Adrenal gland (tissue), 12 donors: ENCODE results near the gene FOXN3. TPM values are rescaled to one million over a fixed set of nuclear protein-coding genes. Genes with fewer than 3 reads are reported as not detected.

Experiments used
- DNase-seq, 7 donors: peaks; one replicate each; pipeline ENCODE4 v3.0.0-alpha.2; 2019 to 2020
- H3K27ac ChIP-seq, 5 donors: fragments of 200-600 bp; sonication (generic) in 4 of 5; 1 replicate in 3 of 5; 2 replicates in 2 of 5; pipeline versions ENCODE4 v1.5.1 to v1.8.0; 2016 to 2020; ENCODE audit warnings: mild to moderate bottlenecking in 1 of 5
- H3K27me3 ChIP-seq: fragments of 200-600 bp; 2 replicates; pipeline ENCODE4 v1.8.0; 2021
- H3K36me3 ChIP-seq, 2 donors: fragments of 200-600 bp; replicated peaks in 1 of 2; 1 replicate in 1 of 2; 2 replicates in 1 of 2; pipeline versions ENCODE4 v1.5.1 to v1.8.0; 2018 to 2022
- H3K4me1 ChIP-seq, 2 donors: fragments of 200-600 bp; replicated peaks in 1 of 2; 1 replicate in 1 of 2; 2 replicates in 1 of 2; pipeline versions ENCODE4 v1.5.1 to v1.8.0; 2018 to 2021
- H3K4me3 ChIP-seq, 4 donors: fragments of 200-600 bp; sonication (generic) in 3 of 4; one replicate each; pipeline ENCODE4 v1.5.1; 2016 to 2018
- H3K9me3 ChIP-seq, 3 donors: fragments of 200-600 bp; sonication (generic) in 1 of 3; replicated peaks in 1 of 3; 1 replicate in 2 of 3; 2 replicates in 1 of 3; pipeline versions ENCODE4 v1.5.1 to v1.8.0; 2016 to 2021
- CTCF ChIP-seq, 6 experiments: fragments of 450-650 bp in 4 of 6; fragments of 200-600 bp in 2 of 6; sonication (generic) in 1 of 6; IDR thresholded peaks; 1 replicate in 5 of 6; 2 replicates in 1 of 6; pipeline versions ENCODE4 v1.5.1 to v1.8.0; 2016 to 2021; ENCODE audit warnings: antibody characterized with exemption in 6 of 6, mild to moderate bottlenecking in 2 of 6, moderate library complexity in 1 of 6
- POLR2A ChIP-seq, 2 donors: fragments of 450-650 bp; IDR thresholded peaks; one replicate each; pipeline ENCODE4 v1.6.1; 2017; ENCODE audit warnings: antibody characterized with exemption in 2 of 2, mild to moderate bottlenecking in 2 of 2, moderate library complexity in 1 of 2
- WGBS, 4 donors: extraction: QIAGEN DNeasy Blood & Tissue Kit in 2 of 4; methylation state at CpG; one replicate each; pipeline versions ENCODE4 v1.1.5 to v1.1.7; 2013 to 2017; 5-methylcytosine and 5-hydroxymethylcytosine counted together
- intact Hi-C, 2 donors: fragments of 100-400 bp; cut with DNase I; formaldehyde crosslinking; loops; one replicate each; pipeline versions ENCODE4 v1.14.1 to v1.15.0; 2022 to 2023
- polyA plus RNA-seq, 3 donors: library from polyadenylated mRNA; stranded (reverse); fragments of 200-250 nt in 2 of 3; fragments of 350-450 nt in 1 of 3; fragmentation: Illumina TruSeq in 1 of 3; extraction: RNeasy Lipid Tissue Mini Kit (QIAGEN cat#74804) in 1 of 3; gene quantifications; one replicate each; pipeline ENCODE4 v1.2.3, GENCODE V29; 2013 to 2014
- total RNA-seq, 9 donors: library from RNA; depleted of rRNA in 4 of 9; stranded (reverse); fragments of >200 nt in 4 of 9; fragments of 120-200 nt in 1 of 9; fragmentation: NEBNext Ultra II Directional in 1 of 9; extraction: Animal tissue kit (Norgen Biotek cat#: 25700) in 1 of 9; gene quantifications; one replicate each; pipeline versions ENCODE4 v1.1.0 to v1.2.4, GENCODE V29; 2013 to 2023
- donor health status: healthy with polysubstance abuse.
- donor health status: Bipolar disorder and iron deficiency.
- donor health status: DM: yes; HTN: yes; CAD: no.
- donor health status: DM: no; HTN: no; CAD: no.
- donor health status: DM: no; HTN: no; CAD: no.
- donor health status: DM: yes; HTN: yes; CAD: no.

Gene FOXN3
- total and polyA plus RNA-seq, 12 donors, result 10.7 to 131 (median 96.8) TPM

- H3K27me3 ChIP-seq, result no peaks in the 10 kb centered on the region
- intact Hi-C loops, result loop anchor here in 1 of 2 donors (10.0 kb wide), 1 partner anchor 71 kb away; the partner anchor contains the start of gene FOXN3
- WGBS, 4 donors, result 61 to 95% (median 77%) methylated on average over 2 of the region's 2 CpGs
- H3K36me3 ChIP-seq, result no peaks in the 10 kb centered on the region
- H3K4me3 ChIP-seq, result no peak overlapping the region
- H3K4me1 ChIP-seq, result peaks cover 34 to 54% of the 10 kb centered on the region in 2 donors
- no peak for DNase-seq
- H3K9me3 ChIP-seq, result no peaks in the 10 kb centered on the region
- no peak overlapping the region for H3K27ac ChIP-seq
- TF ChIP-seq POLR2A (IDR thresholded peaks at IDR 0.05), result no peak
- no peak for TF ChIP-seq CTCF (IDR thresholded peaks at IDR 0.05)
Observed at GRCh38 chr14:89343356-89343755, 73.7 kb downstream of the FOXN3 start.

DNA sequence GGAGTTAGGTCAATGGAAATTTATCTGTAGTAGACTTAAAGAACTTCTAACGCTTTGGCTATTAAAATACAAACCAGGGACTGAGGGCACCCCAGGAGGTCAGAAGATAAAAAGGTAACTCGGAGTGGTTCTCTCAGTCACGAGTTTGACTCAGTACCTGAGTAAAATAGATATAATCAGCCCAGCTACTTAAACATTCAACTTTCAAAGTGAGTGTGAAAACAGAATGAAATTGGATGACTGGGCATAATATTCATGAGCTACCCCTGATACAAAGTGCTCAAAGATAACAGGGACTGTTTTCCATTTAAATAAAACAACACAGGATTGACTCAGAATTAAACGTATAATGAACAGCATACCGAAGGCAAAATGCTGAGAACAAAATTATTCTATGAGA lies 75.0 kb downstream of the FOXN3 start:
- H3K27ac ChIP-seq, result no peak overlapping the region

GRCh38 chr14:89340200-89341181 lies 76.5 kb downstream of the FOXN3 start:
- intact Hi-C loops, result loop anchor here in 1 of 2 donors (10.0 kb wide), 1 partner anchor 74 kb away; the partner anchor contains the start of gene FOXN3
- H3K27me3 ChIP-seq, result no peaks in the 10 kb centered on the region
- H3K36me3 ChIP-seq, result no peaks in the 10 kb centered on the region
- H3K27ac ChIP-seq, result peak overlapping the region; percentile 19 to 80 (median 73)
- no peaks in the 10 kb centered on the region for H3K9me3 ChIP-seq
- WGBS, 4 donors, result 51 to 58% (median 52%) methylated on average over 12 of the region's 12 CpGs
- no peak for DNase-seq
- peaks cover 47 to 67% of the 10 kb centered on the region in 2 donors for H3K4me1 ChIP-seq
- no peak overlapping the region for H3K4me3 ChIP-seq
- TF ChIP-seq POLR2A (IDR thresholded peaks at IDR 0.05), result no peak
- TF ChIP-seq CTCF (IDR thresholded peaks at IDR 0.05), result no peak

More for the DNA sequence above, 75.0 kb downstream of the FOXN3 start:
- intact Hi-C loops, result loop anchor here in 1 of 2 donors (10.0 kb wide), 1 partner anchor 73 kb away; the partner anchor contains the start of gene FOXN3
- no peaks in the 10 kb centered on the region for H3K27me3 ChIP-seq
- H3K4me1 ChIP-seq, result peaks cover 46 to 67% of the 10 kb centered on the region in 2 donors
- H3K4me3 ChIP-seq, result no peak overlapping the region
- H3K9me3 ChIP-seq, result no peaks in the 10 kb centered on the region
- no peak for DNase-seq
- TF ChIP-seq POLR2A (IDR thresholded peaks at IDR 0.05) (no peak), CTCF (IDR thresholded peaks at IDR 0.05) (no peak)
- WGBS, 4 donors, result 90 to 93% (median 91%) methylated on average over 5 of the region's 5 CpGs
- no peaks in the 10 kb centered on the region for H3K36me3 ChIP-seq

GRCh38 chr14:89339579-89339978 lies 77.5 kb downstream of the FOXN3 start:
- no peaks in the 10 kb centered on the region for H3K27me3 ChIP-seq
- no peak overlapping the region for H3K4me3 ChIP-seq
- H3K27ac ChIP-seq, result peak overlapping the region; percentile 19 to 79 (median 72)
- no peaks in the 10 kb centered on the region for H3K9me3 ChIP-seq
- intact Hi-C loops, result no loop called here
- DNase-seq, result no peak
- 67 to 83% (median 76%) methylated on average over 7 to 9 of the region's 9 CpGs for WGBS, 4 donors
- TF ChIP-seq CTCF (IDR thresholded peaks at IDR 0.05) (no peak), POLR2A (IDR thresholded peaks at IDR 0.05) (no peak)
- H3K36me3 ChIP-seq, result no peaks in the 10 kb centered on the region
- peaks cover 42 to 67% of the 10 kb centered on the region in 2 donors for H3K4me1 ChIP-seq
